GM21619 (cell line): ENCODE measurements around the gene RDX.

ENCODE experiments used
- ATAC-seq: cut with Tn5 transposase; IDR thresholded peaks from one replicate; pipeline ENCODE4 v1.9.1; 2021; ENCODE audit not compliant: unreplicated experiment

Gene RDX

GRCh38 chr11:110173811-110174644, 122.4 kb downstream of the RDX start:
- peak; percentile 63 for ATAC-seq

GRCh38 chr11:110172468-110173065, 123.8 kb downstream of the RDX start:
- no peak for ATAC-seq

- ATAC-seq, result no peak
Observed at GRCh38 chr11:110169738-110170137, 126.7 kb downstream of the RDX start.

DNA sequence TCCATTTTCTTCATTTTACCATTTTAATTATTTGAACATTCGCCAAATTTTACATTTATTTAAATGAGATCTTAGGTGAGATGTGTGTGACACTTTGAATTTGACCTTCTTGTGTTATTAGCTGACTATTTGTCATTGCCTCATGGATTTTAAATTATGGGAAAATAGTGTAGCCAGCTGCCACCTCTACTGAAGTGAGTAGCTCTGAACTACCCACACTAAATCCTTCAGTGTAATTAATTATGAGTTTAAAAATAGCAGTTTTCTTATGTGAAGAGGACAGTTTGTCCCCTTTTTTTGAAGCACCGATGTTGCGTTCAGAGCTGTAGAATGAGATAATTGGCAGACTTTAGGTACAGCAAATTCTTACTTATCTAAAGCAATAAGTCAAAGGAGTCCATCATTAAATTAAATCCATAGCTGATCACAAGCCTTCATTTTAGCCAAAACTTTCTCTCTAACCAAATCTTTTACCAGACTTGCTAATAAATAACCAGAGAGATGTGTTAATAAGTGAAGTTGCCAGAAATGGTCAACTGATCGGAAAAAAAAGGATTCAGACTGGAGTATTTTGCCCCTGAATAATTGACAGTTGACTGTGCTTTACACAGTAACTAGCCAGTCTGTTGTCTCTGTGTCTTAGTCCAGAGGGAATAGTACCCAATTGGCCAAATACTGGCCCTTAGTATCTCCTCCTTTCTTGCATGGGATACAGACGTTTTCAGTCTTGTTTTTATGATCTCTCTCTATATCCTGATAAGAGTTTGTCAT, 128.2 kb downstream of the RDX start:
- ATAC-seq, result no peak

- ATAC-seq, result no peak
Observed at GRCh38 chr11:110165039-110165925, 131.1 kb downstream of the RDX start.

DNA sequence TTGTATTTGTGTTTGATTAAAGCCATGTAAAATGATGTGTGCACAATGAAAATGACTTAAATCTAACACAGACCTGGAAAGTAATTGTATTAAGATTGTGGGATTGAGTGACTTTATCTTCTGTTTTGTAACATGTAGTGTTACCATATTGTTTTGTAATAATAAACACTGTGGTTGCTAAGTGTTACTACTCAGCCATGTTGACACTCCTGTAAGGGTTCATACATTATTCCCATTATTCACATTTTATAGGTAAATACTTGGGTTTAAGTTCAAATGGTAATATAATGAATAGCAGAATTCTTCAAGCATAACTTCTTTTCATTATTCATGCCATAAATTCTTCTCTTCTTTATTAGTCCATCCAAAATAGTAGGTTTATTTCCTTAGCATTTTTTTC, 134.2 kb downstream of the RDX start:
- ATAC-seq, result no peak

DNA sequence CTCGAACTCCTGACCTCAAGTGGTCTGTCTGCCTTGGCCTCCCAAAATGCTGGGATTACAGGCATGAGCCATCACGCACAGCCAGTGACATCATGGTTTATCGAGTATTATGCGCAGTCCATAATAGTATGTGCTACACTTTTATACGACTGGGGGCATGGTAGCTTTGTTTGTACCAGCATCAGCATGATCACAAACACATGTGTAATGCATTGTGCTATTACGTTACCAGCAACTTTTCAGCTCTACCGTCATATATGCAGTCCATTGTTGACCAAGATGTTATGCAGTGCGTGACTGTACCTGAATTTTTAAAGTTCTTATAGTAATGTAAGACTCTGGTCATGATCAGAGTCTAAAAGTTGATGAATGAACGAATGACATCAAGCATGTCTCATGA, 135.4 kb downstream of the RDX start:
- no peak for ATAC-seq

DNA sequence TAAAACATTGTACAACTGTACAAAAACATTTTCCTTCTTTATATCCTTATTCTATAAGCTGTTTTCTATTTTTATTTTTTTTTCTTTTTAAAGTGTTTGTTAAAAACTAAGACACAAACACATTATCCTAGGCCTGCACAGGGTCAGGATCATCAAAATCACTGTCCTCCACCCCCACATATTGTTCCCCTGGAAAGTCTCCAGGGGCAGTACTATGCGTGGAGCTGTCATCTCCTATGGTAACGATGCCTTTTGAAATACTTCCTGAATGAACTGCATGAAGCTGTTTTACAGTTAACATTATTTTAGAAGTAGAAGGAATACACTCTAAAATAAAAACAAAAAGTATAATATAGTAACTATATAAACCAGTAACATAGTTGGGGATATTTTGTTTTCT, 136.0 kb downstream of the RDX start:
- ATAC-seq, result no peak

GRCh38 chr11:110160016-110160415, 136.4 kb downstream of the RDX start:
- no peak for ATAC-seq

GRCh38 chr11:110159476-110159875, 136.9 kb downstream of the RDX start:
- ATAC-seq, result no peak

DNA sequence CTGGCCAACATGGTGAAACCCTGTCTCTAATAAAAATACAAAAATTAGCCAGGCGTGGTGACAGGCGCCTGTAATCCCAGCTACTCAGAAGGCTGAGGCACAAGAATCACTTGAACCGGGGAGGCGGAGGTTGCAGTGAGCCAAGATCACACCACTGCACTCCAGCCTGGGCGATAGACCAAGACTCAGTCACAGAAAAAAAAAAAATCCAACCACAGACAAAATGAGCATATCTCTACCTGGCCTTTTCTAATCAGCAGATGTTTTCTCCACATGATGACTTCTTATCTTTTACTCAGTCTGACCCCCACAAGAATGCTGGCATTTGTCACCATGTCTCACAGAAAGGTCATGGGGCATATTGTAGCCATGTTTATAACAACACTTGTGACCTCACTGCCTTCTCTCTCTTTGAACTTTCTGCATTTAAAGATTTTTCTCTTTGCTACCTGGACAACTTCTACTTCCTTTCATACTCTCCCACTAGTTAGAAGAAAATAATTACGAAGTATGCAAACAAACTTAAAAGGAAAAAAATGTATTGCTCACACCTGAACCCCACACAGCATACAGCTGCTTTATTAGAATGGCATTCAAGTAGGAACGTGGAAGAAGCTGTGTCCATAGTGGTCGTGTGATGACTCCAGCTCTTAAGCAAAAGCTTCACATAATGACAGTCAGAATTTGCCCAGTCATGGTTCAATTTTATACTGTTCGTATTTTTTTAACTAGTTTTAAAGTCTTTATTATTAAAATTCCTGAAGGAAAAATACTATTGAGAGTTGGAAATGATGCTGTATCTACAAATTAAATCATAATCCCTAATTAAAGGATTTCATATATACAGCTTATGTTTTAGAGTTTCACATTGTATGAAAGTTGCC, 137.9 kb downstream of the RDX start:
- ATAC-seq, result no peak

DNA sequence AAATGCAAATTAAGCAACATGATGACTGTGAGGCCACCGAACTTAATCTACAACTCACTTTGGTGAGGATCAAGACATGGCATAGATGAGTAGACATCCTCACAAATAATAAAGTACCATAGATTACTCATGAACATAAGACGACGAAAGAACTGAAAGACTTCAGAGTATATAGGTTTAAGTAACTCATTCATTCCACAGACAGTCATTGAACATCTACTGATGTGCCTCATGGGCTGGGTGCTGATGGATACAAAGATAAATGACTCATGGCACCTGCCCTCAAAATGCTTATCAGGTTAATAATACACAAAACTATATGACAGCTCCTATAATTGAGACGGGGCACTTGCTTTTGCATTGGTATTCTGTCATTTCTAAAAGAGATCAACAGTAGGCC, 139.9 kb downstream of the RDX start:
- ATAC-seq, result no peak

DNA sequence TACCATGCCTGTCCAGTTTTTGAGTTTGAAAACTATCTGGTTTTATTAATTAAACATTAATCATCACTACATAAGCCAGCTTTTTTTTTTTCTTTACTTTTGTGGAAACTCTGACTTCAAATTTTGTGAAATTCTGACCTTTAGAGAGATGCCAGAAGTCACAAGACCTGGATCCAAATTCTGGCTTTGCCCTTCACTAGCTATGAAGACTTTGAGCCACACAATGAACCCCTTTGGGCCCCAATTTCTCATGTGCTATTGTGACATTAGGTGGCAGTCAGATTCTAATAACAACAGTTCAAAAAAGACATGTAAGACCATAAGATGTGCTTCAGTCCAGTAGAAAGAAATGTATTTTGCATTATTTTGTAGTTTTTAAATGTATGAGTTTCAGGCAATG, 142.9 kb downstream of the RDX start:
- no peak for ATAC-seq

- no peak for ATAC-seq
Observed at GRCh38 chr11:110152199-110152598, 144.2 kb downstream of the RDX start.

- ATAC-seq, result no peak
Observed at GRCh38 chr11:110148775-110149744, 147.4 kb downstream of the RDX start.

- ATAC-seq, result no peak
Observed at GRCh38 chr11:110147962-110148709, 148.3 kb downstream of the RDX start.

DNA sequence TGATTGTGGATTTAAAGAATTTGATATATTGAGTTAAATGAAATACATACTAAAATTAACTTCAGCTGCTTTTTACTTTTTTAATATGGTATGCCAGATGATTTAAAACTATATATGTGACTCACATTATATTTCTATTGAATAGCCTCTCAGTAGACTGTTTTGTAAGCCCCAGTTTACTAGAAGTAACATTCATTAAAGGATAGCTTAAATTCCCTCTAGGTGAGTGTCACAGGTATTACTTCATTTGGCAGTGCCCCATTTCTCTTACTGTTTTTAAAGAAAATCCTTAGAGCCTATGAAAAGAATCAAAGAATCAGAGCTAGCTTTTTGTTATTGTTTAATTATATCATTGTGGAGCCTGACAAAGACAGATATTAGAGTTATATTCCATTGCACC, 154.6 kb downstream of the RDX start:
- ATAC-seq, result no peak

DNA sequence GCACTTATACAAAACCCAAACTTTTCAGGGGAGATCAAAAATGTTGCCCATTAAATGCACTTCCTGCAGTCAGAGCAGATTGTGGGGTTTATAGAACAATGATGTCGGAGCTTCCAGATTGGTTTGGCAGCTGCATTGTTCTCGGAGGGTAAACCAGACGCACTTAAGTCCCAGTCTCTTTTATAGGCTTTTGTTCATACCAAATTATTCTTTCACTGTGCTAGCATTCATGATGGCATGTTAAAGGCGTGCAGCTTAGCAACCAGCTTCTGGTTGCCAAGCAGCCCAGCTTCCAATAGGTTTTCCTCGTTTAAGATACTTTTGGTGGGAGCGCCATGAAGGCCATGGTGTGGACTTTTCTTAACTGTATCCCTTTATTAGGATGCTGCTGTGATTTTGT, 162.3 kb downstream of the RDX start:
- ATAC-seq, result no peak
